Thyroid gland (tissue), 4 donors: Measurements from ENCODE around the gene ATG4D.

Experiments
- POLR2A ChIP-seq, 2 donors: fragments of 450-650 bp; IDR thresholded peaks; one replicate each; pipeline ENCODE4 v1.6.1; 2017; ENCODE audit warnings: antibody characterized with exemption in 2 of 2, mild to moderate bottlenecking in 2 of 2, moderate library complexity in 1 of 2
- TF ChIP-seq, protein P1 (sequence below), 6 experiments: fragments of 200-600 bp in 3 of 6; fragments of 450-650 bp in 3 of 6; sonication (generic) in 3 of 6; IDR thresholded peaks; one replicate each; pipeline ENCODE4 v1.5.1; 2016 to 2019; ENCODE audit warnings: antibody characterized with exemption in 6 of 6, mild to moderate bottlenecking in 2 of 6, inconsistent platforms in 1 of 6, moderate library complexity in 1 of 6

- TF ChIP-seq, protein P1, sequence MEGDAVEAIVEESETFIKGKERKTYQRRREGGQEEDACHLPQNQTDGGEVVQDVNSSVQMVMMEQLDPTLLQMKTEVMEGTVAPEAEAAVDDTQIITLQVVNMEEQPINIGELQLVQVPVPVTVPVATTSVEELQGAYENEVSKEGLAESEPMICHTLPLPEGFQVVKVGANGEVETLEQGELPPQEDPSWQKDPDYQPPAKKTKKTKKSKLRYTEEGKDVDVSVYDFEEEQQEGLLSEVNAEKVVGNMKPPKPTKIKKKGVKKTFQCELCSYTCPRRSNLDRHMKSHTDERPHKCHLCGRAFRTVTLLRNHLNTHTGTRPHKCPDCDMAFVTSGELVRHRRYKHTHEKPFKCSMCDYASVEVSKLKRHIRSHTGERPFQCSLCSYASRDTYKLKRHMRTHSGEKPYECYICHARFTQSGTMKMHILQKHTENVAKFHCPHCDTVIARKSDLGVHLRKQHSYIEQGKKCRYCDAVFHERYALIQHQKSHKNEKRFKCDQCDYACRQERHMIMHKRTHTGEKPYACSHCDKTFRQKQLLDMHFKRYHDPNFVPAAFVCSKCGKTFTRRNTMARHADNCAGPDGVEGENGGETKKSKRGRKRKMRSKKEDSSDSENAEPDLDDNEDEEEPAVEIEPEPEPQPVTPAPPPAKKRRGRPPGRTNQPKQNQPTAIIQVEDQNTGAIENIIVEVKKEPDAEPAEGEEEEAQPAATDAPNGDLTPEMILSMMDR (IDR thresholded peaks at IDR 0.05): no peak
- no peak for TF ChIP-seq POLR2A (IDR thresholded peaks at IDR 0.05)
Observed at GRCh38 chr19:10519421-10519820, 24.3 kb upstream of the ATG4D start.
